ENCODE data around the gene SEMA5B.

SEMA5B gene

GRCh38 chr3:122992676-122993075, 34.9 kb downstream of the SEMA5B start:
- DNase-seq (ENCODE audit: low read depth, low spot score): no peak

GRCh38 chr3:122992133-122992532, 35.4 kb downstream of the SEMA5B start:
- Histone ChIP-seq H3K9me3 (ENCODE audit: low read depth, low read length) (no peaks in the 10 kb centered on the region), H3K36me3 (ENCODE audit: insufficient read depth, low read length) (peaks cover 51% of the 10 kb centered on the region; the same call in 1 of the 2 replicates), H3K27ac (no peak overlapping the region), H3K4me3 (no peak overlapping the region), H3K9ac (ENCODE audit: insufficient read length) (no peak overlapping the region)
- TF ChIP-seq EZH2 (IDR thresholded peaks at IDR 0.05) (no peak), FOXP2 (optimal IDR thresholded peaks at IDR 0.05; ENCODE audit: control extremely low read depth, extremely low read length, insufficient read depth) (no peak), POLR2AphosphoS5 (IDR thresholded peaks at IDR 0.05; ENCODE audit: borderline replicate concordance, low read depth, low read length) (no peak)
- DNase-seq (ENCODE audit: low read depth, low spot score): no peak

More at GRCh38 chr3:122992676-122993075, 34.9 kb downstream of the SEMA5B start:
- Histone ChIP-seq H3K9me3 (ENCODE audit: low read depth, low read length) (no peaks in the 10 kb centered on the region), H3K36me3 (ENCODE audit: insufficient read depth, low read length) (peaks cover 46% of the 10 kb centered on the region; the same call in 1 of the 2 replicates), H3K4me3 (no peak overlapping the region), H3K9ac (ENCODE audit: insufficient read length) (no peak overlapping the region), H3K27ac (no peak overlapping the region)
- TF ChIP-seq EZH2 (IDR thresholded peaks at IDR 0.05) (no peak), POLR2AphosphoS5 (IDR thresholded peaks at IDR 0.05; ENCODE audit: borderline replicate concordance, low read depth, low read length) (no peak), FOXP2 (optimal IDR thresholded peaks at IDR 0.05; ENCODE audit: control extremely low read depth, extremely low read length, insufficient read depth) (no peak)

GRCh38 chr3:122991236-122991985, 36.2 kb downstream of the SEMA5B start:
- no peak overlapping the region for H3K27ac ChIP-seq
- H3K4me3 ChIP-seq: no peak overlapping the region
- H3K36me3 ChIP-seq (ENCODE audit: insufficient read depth, low read length): peaks cover 51% of the 10 kb centered on the region; the same call in 1 of the 2 replicates
- no peaks in the 10 kb centered on the region for H3K9me3 ChIP-seq (ENCODE audit: low read depth, low read length)
- TF ChIP-seq POLR2AphosphoS5 (IDR thresholded peaks at IDR 0.05; ENCODE audit: borderline replicate concordance, low read depth, low read length): no peak
- TF ChIP-seq FOXP2 (optimal IDR thresholded peaks at IDR 0.05; ENCODE audit: control extremely low read depth, extremely low read length, insufficient read depth): no peak
- no peak for TF ChIP-seq EZH2 (IDR thresholded peaks at IDR 0.05)
- DNase-seq (ENCODE audit: low read depth, low spot score): no peak
- no peak overlapping the region for H3K9ac ChIP-seq (ENCODE audit: insufficient read length)

- H3K4me3 ChIP-seq: no peak overlapping the region
- no peaks in the 10 kb centered on the region for H3K9me3 ChIP-seq (ENCODE audit: low read depth, low read length)
- peaks cover 47% of the 10 kb centered on the region; the same call in 1 of the 2 replicates for H3K36me3 ChIP-seq (ENCODE audit: insufficient read depth, low read length)
- no peak overlapping the region for H3K9ac ChIP-seq (ENCODE audit: insufficient read length)
- DNase-seq (ENCODE audit: low read depth, low spot score): no peak
- no peak for TF ChIP-seq FOXP2 (optimal IDR thresholded peaks at IDR 0.05; ENCODE audit: control extremely low read depth, extremely low read length, insufficient read depth)
- no peak for TF ChIP-seq POLR2AphosphoS5 (IDR thresholded peaks at IDR 0.05; ENCODE audit: borderline replicate concordance, low read depth, low read length)
- TF ChIP-seq EZH2 (IDR thresholded peaks at IDR 0.05): no peak
- H3K27ac ChIP-seq: no peak overlapping the region
Observed at GRCh38 chr3:122989856-122990575, 37.5 kb downstream of the SEMA5B start.

- Histone ChIP-seq H3K9me3 (ENCODE audit: low read depth, low read length) (no peaks in the 10 kb centered on the region), H3K36me3 (ENCODE audit: insufficient read depth, low read length) (peaks cover 36% of the 10 kb centered on the region; the same call in 1 of the 2 replicates), H3K9ac (ENCODE audit: insufficient read length) (no peak overlapping the region), H3K27ac (no peak overlapping the region), H3K4me3 (no peak overlapping the region)
- no peak for DNase-seq (ENCODE audit: low read depth, low spot score)
- TF ChIP-seq FOXP2 (optimal IDR thresholded peaks at IDR 0.05; ENCODE audit: control extremely low read depth, extremely low read length, insufficient read depth) (no peak), POLR2AphosphoS5 (IDR thresholded peaks at IDR 0.05; ENCODE audit: borderline replicate concordance, low read depth, low read length) (no peak), EZH2 (IDR thresholded peaks at IDR 0.05) (no peak)
Observed at GRCh38 chr3:122988508-122988907, 39.1 kb downstream of the SEMA5B start.

- no peak for DNase-seq (ENCODE audit: low read depth, low spot score)
- Histone ChIP-seq H3K9ac (ENCODE audit: insufficient read length) (no peak overlapping the region), H3K36me3 (ENCODE audit: insufficient read depth, low read length) (peaks cover 36% of the 10 kb centered on the region; the same call in 1 of the 2 replicates), H3K9me3 (ENCODE audit: low read depth, low read length) (no peaks in the 10 kb centered on the region), H3K27ac (no peak overlapping the region), H3K4me3 (no peak overlapping the region)
- TF ChIP-seq EZH2 (IDR thresholded peaks at IDR 0.05) (no peak), POLR2AphosphoS5 (IDR thresholded peaks at IDR 0.05; ENCODE audit: borderline replicate concordance, low read depth, low read length) (no peak), FOXP2 (optimal IDR thresholded peaks at IDR 0.05; ENCODE audit: control extremely low read depth, extremely low read length, insufficient read depth) (no peak)
Observed at GRCh38 chr3:122987736-122988319, 39.7 kb downstream of the SEMA5B start.

GRCh38 chr3:122987231-122987630, 40.3 kb downstream of the SEMA5B start:
- H3K4me3 ChIP-seq: no peak overlapping the region
- no peak overlapping the region for H3K27ac ChIP-seq
- TF ChIP-seq EZH2 (IDR thresholded peaks at IDR 0.05) (no peak), FOXP2 (optimal IDR thresholded peaks at IDR 0.05; ENCODE audit: control extremely low read depth, extremely low read length, insufficient read depth) (no peak), POLR2AphosphoS5 (IDR thresholded peaks at IDR 0.05; ENCODE audit: borderline replicate concordance, low read depth, low read length) (no peak)
- DNase-seq (ENCODE audit: low read depth, low spot score): no peak
- H3K36me3 ChIP-seq (ENCODE audit: insufficient read depth, low read length): peaks cover 36% of the 10 kb centered on the region; the same call in 1 of the 2 replicates
- no peak overlapping the region for H3K9ac ChIP-seq (ENCODE audit: insufficient read length)
- no peaks in the 10 kb centered on the region for H3K9me3 ChIP-seq (ENCODE audit: low read depth, low read length)

GRCh38 chr3:122986693-122987179, 40.8 kb downstream of the SEMA5B start:
- no peak overlapping the region for H3K9ac ChIP-seq (ENCODE audit: insufficient read length)
- H3K27ac ChIP-seq: no peak overlapping the region
- no peak overlapping the region for H3K4me3 ChIP-seq
- no peak for DNase-seq (ENCODE audit: low read depth, low spot score)
- no peaks in the 10 kb centered on the region for H3K9me3 ChIP-seq (ENCODE audit: low read depth, low read length)
- peaks cover 36% of the 10 kb centered on the region; the same call in 1 of the 2 replicates for H3K36me3 ChIP-seq (ENCODE audit: insufficient read depth, low read length)
- no peak for TF ChIP-seq FOXP2 (optimal IDR thresholded peaks at IDR 0.05; ENCODE audit: control extremely low read depth, extremely low read length, insufficient read depth)
- no peak for TF ChIP-seq EZH2 (IDR thresholded peaks at IDR 0.05)
- no peak for TF ChIP-seq POLR2AphosphoS5 (IDR thresholded peaks at IDR 0.05; ENCODE audit: borderline replicate concordance, low read depth, low read length)

Measured in SK-N-MC (cell line).